Large intestine (tissue), 3 donors: ENCODE data around the gene FUT3. TPM values are rescaled to one million over a fixed set of nuclear protein-coding genes. Genes with fewer than 3 reads are reported as not detected.
"Not testable (repeated sequence)": the region's sequence is repeated elsewhere in the genome, so short reads cannot be mapped to it uniquely, and the experiment has no call there.

ENCODE experiments used
- DNase-seq, 2 donors: peaks; one replicate each; pipeline versions ENCODE4 v3.0.0 to v3.0.0-alpha.2; 2013
- H3K27ac ChIP-seq: one replicate; pipeline ENCODE4 v1.5.1; 2013; ENCODE audit warnings: low read length
- H3K27me3 ChIP-seq: 2 replicates; pipeline ENCODE4 v1.6.1; 2013; ENCODE audit warnings: low read length; ENCODE audit not compliant: control insufficient read depth, insufficient read depth
- H3K36me3 ChIP-seq: 2 replicates; pipeline ENCODE4 v1.6.1; 2013; ENCODE audit warnings: low read length; ENCODE audit not compliant: control insufficient read depth, insufficient read depth
- H3K4me1 ChIP-seq: one replicate; pipeline ENCODE4 v1.6.1; 2013; ENCODE audit warnings: low read length; ENCODE audit not compliant: control insufficient read depth, insufficient read depth
- H3K4me3 ChIP-seq: one replicate; pipeline ENCODE4 v1.5.1; 2013; ENCODE audit warnings: low read length
- H3K9me3 ChIP-seq: one replicate; pipeline ENCODE4 v1.6.1; 2013; ENCODE audit warnings: mild to moderate bottlenecking, low read depth, low read length, moderate library complexity; ENCODE audit not compliant: control insufficient read depth
- WGBS: methylation state at CpG from one replicate; pipeline ENCODE4 v1.1.5; 2013; ENCODE audit warnings: low lambda C conversion rate; ENCODE audit not compliant: insufficient coverage; 5-methylcytosine and 5-hydroxymethylcytosine counted together
- polyA plus RNA-seq: library from polyadenylated mRNA; unstranded; fragments of 120-200 nt; gene quantifications from one replicate; pipeline ENCODE4 v1.2.1, GENCODE V29; 2013

The FUT3 gene
- polyA plus RNA-seq, 1 donor = 1.0 TPM

GRCh38 chr19:5893296-5893903 is 42.2 kb upstream of the FUT3 start:
- WGBS = no CpG with 5 or more reads among the region's 13 CpGs
- H3K4me1 ChIP-seq = peaks cover 4% of the 10 kb centered on the region
- no peak overlapping the region for H3K27ac ChIP-seq

GRCh38 chr19:5892772-5893275 is 41.6 kb upstream of the FUT3 start:
- Histone ChIP-seq H3K27me3 (peaks cover 24% of the 10 kb centered on the region), H3K4me1 (peaks cover 4% of the 10 kb centered on the region), H3K27ac (no peak overlapping the region), H3K36me3 (peaks cover 25% of the 10 kb centered on the region), H3K9me3 (no peaks in the 10 kb centered on the region), H3K4me3 (no peak overlapping the region)
- DNase-seq = no peak
- WGBS = no CpG with 5 or more reads among the region's 15 CpGs

More at GRCh38 chr19:5893296-5893903, 42.2 kb upstream of the FUT3 start:
- DNase-seq = no peak
- Histone ChIP-seq H3K27me3 (peaks cover 24% of the 10 kb centered on the region), H3K36me3 (peaks cover 28% of the 10 kb centered on the region), H3K9me3 (no peaks in the 10 kb centered on the region), H3K4me3 (no peak overlapping the region)

GRCh38 chr19:5891938-5892771 is 40.9 kb upstream of the FUT3 start:
- Histone ChIP-seq H3K4me1 (peaks cover 4% of the 10 kb centered on the region), H3K27ac (no peak overlapping the region), H3K27me3 (peaks cover 24% of the 10 kb centered on the region), H3K4me3 (no peak overlapping the region), H3K36me3 (peaks cover 23% of the 10 kb centered on the region), H3K9me3 (no peaks in the 10 kb centered on the region)
- WGBS = no CpG with 5 or more reads among the region's 48 CpGs
- DNase-seq = peak in 1 of 2 donors; percentile 27

- no peak for DNase-seq
Measured at GRCh38 chr19:5891572-5891937, 40.3 kb upstream of the FUT3 start.

GRCh38 chr19:5890099-5890498 is 38.9 kb upstream of the FUT3 start:
- DNase-seq = no peak
- Histone ChIP-seq H3K36me3 (peaks cover 4% of the 10 kb centered on the region), H3K9me3 (no peaks in the 10 kb centered on the region), H3K4me3 (no peak overlapping the region), H3K27ac (no peak overlapping the region), H3K27me3 (peaks cover 24% of the 10 kb centered on the region), H3K4me1 (peaks cover 4% of the 10 kb centered on the region)
- no CpG with 5 or more reads among the region's 10 CpGs for WGBS

More at GRCh38 chr19:5891572-5891937, 40.3 kb upstream of the FUT3 start:
- peaks cover 4% of the 10 kb centered on the region for H3K4me1 ChIP-seq
- H3K27ac ChIP-seq = no peak overlapping the region
- no CpG with 5 or more reads among the region's 4 CpGs for WGBS
- H3K4me3 ChIP-seq = no peak overlapping the region
- peaks cover 24% of the 10 kb centered on the region for H3K27me3 ChIP-seq
- no peaks in the 10 kb centered on the region for H3K9me3 ChIP-seq
- peaks cover 17% of the 10 kb centered on the region for H3K36me3 ChIP-seq

GRCh38 chr19:5889288-5889971 is 38.2 kb upstream of the FUT3 start:
- Histone ChIP-seq H3K27ac (no peak overlapping the region), H3K4me1 (peaks cover 4% of the 10 kb centered on the region), H3K36me3 (no peaks in the 10 kb centered on the region), H3K27me3 (peaks cover 24% of the 10 kb centered on the region), H3K4me3 (no peak overlapping the region), H3K9me3 (no peaks in the 10 kb centered on the region)
- DNase-seq = peak in 1 of 2 donors; percentile 36
- no CpG with 5 or more reads among the region's 17 CpGs for WGBS

- WGBS = 62% methylated on average over 4 of the region's 11 CpGs
Measured at GRCh38 chr19:5884065-5884811, 33.0 kb upstream of the FUT3 start.

GRCh38 chr19:5883157-5883873 is 32.1 kb upstream of the FUT3 start:
- H3K4me1 ChIP-seq, H3K36me3 ChIP-seq, H3K9me3 ChIP-seq, H3K4me3 ChIP-seq, H3K27ac ChIP-seq, H3K27me3 ChIP-seq, DNase-seq: not testable (repeated sequence)
- WGBS = no CpG with 5 or more reads among the region's 13 CpGs

More at GRCh38 chr19:5884065-5884811, 33.0 kb upstream of the FUT3 start:
- not testable (repeated sequence) for H3K27me3 ChIP-seq, H3K9me3 ChIP-seq, H3K4me1 ChIP-seq, H3K36me3 ChIP-seq, H3K4me3 ChIP-seq, H3K27ac ChIP-seq, DNase-seq

GRCh38 chr19:5882421-5882968 is 31.2 kb upstream of the FUT3 start:
- H3K4me3 ChIP-seq = no peak overlapping the region
- no peaks in the 10 kb centered on the region for H3K36me3 ChIP-seq
- peaks cover 6% of the 10 kb centered on the region for H3K4me1 ChIP-seq
- DNase-seq = no peak
- no peak overlapping the region for H3K27ac ChIP-seq
- no peaks in the 10 kb centered on the region for H3K9me3 ChIP-seq
- peaks cover 9% of the 10 kb centered on the region for H3K27me3 ChIP-seq
- WGBS = no CpG with 5 or more reads among the region's 9 CpGs
